Activated CD8-positive, alpha-beta memory T cell treated with anti-CD3 and anti-CD28 coated beads, Interleukin-2, amount 50 U/mL, for 1 hour (primary cell): ENCODE data around the gene SLC12A8.
"Not testable (repeated sequence)": the region's sequence is repeated elsewhere in the genome, so short reads cannot be mapped to it uniquely, and the experiment has no call there.

Experiments used
- DNase-seq: peaks from one replicate; pipeline ENCODE4 v3.0.0-alpha.2; 2020; ENCODE audit errors: extremely low read depth

The SLC12A8 gene

DNA sequence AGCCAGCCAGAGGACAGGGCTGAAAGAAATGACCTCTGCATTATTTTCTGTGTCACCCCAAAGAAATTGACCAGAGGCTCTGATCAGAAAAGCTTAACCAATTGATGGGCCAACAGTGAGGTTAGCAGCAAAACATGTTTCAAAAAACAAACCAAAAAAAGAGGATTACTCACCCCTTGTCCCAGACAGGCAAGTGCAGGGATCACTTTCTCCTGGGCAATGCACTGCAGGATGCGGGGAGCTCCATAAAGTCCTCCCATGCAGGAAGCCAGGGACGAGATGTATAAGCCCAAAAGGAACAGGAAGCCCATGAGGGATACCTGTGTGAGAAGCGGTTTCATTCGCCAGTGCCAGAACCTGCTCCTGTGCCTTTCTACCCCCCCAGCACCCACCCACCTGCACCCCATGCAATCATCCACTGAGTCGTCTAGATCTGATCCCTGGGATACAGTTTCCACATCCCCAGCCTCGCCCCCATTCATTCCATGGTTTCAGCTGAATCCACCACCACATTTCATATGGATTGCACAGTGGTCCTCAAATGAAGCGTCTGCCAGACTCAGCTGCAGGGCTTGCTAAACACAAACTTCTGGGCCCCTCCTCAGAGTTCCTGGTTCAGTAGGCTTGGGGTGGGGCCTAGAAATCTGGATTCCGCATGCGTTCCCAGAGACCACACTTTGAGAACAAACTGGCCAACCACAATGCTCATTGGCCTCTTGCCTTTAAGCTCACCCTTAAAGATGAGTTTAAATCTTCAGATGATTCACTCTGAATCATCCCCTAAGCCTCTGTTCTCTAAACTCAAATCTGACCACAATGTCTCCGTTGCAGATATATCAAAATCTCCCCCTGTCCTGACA lies 102.3 kb downstream of the SLC12A8 start:
- DNase-seq, result no peak

- DNase-seq, result no peak
Observed at GRCh38 chr3:125109536-125109925, 103.0 kb downstream of the SLC12A8 start.

DNA sequence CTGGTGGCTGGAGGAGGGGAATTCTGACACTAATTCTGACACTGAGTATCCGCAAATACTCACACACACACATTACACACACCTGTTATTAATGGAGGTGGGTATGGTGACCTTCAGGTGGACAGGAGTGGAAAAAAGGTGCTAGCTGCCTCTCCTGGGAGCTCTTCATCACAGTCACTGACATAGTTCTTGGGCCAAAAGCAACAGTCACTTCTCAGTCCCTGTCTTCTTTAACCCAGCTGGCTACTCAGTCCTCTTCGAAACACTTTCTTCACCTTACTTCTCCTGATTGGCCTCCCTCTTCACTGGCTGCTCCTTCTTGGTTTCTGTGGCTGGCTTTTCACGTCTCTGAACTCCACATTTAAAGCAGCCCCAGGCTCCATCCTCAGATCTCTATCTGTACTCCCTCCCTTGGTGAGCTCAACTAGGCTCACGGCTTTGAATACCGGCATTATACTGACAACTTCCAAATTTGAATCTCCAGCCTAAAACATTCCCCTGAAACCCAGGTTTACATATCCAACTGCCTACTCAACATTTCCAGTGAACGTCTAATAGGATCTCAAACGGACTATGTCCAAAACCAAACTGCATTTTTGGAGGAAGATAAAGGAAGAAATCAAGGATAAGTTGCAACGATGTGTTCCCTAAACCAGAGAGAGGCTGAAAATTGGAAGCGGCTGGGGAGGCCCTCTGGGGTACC lies 103.6 kb downstream of the SLC12A8 start:
- DNase-seq, result no peak

DNA sequence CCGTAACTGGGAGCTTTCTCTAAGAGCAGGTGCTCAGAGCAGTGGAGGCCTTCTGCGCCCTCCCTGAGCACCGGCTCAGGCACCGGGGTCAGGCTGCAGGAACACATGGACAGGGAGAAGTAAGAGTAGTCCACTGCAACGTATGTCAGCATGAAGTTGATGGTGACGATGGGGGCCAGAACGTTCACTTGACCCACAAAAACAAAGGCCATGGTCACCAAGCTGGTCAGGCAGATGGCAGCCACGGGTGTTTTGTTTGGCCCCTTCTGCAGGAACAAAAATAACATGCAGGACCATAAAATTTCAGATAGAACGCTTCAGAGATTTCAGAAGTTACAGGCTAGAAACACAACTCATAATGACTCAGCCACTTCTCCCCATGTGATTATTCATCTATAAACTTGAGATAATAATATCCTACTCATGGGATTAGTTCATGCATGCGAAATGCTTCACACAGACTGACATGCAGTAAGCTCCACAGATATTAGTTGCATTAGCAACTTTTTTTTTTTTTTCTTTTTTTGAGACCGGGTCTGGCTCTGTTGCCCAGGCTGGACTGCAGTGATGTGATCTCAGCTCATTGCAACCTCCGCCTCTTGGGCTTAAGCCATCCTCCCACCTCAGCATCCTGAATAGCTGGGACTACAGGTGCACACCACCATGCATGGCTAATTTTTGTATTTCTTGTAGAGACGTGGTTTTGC lies 104.5 kb downstream of the SLC12A8 start:
- no peak for DNase-seq

DNA sequence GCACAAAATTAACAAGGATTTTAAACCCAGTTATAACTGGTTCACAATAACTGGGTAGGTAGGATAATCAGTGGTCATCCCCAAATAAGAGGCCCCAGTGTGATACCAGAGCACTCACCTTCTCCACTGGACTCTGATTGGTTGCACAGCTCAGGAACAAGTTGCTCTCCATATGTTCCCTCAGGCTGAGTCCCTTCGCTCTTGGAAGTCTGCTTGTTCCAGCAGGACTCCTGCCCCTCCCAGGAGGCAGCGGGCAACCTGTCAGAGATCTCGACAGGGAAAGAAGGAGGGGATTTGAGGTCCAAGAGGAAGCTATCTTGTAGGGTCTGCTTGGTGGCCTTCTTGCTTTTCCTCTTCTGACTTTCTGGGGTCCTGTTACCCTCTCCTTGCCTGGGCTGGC lies 105.2 kb downstream of the SLC12A8 start:
- no peak for DNase-seq

- DNase-seq, result no peak
Observed at GRCh38 chr3:125105116-125105515, 107.4 kb downstream of the SLC12A8 start.

DNA sequence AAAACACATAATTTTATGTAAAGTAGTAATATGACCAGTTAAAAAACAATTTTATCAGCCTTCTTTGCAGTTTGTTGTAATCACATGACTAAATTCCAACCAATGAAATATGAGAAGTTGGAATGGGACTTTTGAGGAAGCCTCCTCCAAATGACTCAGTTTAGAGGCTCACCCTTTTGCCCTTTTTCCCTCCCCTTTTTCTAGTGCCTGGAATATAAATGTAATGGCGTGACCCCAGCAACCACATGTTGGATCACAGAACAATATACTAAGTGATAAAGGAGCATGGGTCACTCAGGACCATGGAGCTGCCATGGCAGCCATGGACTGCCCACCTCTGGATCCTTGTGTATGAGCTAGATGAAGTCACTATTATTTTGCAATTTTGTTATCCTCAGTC lies 107.9 kb downstream of the SLC12A8 start:
- no peak for DNase-seq

- DNase-seq, result no peak
Observed at GRCh38 chr3:125103406-125103805, 109.1 kb downstream of the SLC12A8 start.

DNA sequence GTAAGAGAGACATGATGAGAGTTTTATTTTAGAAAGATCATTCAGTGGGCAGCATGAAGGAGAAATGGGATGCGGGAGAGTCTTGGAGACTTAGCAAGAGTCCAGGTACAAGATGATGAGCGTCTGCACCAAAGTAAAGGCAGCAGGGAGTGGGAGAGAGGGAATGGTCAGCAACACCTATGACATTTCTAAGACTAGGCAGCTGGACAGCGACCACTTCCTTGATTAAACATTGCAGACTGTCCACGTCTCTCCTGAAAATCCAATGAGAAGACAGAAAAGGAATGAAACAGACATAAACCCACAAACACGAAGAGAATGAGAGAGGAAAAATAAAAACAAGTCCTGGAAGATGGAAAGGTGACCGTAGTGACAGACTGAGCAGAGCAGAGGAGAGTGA lies 110.1 kb downstream of the SLC12A8 start:
- no peak for DNase-seq

DNA sequence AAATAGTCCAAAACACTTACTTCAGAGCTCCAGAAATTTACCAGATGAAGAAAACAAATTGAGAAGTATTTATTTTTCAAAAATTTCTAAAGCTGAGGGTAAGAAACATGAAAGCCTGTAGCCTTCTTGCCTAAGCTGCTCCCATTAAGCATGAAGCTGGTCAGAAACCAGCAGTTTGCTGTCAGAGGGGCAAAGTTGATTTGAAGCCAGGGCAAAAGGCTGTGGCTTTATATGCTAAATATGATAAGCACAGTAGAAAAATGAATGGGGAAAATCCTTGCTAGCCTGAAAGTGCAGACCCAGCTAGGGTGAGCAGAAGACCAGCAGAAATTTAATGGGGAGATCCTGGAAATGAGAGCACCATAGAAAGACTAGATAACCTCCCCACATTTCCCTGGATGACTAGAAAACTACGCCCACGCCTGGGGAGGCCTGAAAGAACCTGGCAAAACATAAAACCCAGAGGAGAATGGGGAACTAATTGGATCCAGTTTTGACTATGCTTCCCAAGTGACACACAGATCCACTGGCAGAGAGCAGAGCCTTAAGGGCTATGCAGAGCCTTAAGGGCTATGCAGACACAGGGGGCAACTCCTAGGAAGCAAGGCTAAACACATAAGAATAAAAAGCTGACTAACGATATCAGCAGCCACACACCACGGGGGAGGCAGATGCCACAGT lies 113.8 kb downstream of the SLC12A8 start:
- DNase-seq, result no peak

- DNase-seq, result no peak
Observed at GRCh38 chr3:125090649-125091048, 121.9 kb downstream of the SLC12A8 start.

DNA sequence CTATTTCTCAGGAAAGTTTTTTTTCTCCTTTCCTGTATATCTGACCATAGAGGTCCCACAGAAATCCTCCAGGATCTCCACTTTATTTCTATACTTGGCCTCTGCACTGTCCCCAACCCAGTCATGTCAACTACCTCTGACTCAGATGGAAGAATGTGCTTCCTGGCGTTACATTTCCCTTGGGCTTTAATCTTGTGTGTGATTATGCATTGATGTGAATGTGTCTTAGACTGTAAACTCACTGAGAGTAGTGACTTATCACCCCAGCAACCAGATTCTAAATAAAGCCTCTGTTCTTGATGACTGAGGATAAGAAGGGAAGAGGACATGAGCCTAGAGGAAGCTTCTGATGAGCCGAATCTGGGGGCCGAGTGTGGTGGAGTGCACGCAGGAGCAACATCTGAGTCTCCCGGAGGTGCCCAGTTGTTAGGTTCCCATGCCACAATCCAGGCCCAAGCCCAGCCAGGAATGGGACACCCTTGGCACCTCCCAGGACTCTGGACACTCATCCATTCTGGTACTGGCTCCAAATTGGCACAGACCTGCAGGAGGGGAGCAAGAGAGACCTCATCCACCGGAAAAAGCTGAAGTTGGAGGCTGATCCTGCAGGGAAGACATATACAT lies 124.7 kb downstream of the SLC12A8 start:
- no peak for DNase-seq

DNA sequence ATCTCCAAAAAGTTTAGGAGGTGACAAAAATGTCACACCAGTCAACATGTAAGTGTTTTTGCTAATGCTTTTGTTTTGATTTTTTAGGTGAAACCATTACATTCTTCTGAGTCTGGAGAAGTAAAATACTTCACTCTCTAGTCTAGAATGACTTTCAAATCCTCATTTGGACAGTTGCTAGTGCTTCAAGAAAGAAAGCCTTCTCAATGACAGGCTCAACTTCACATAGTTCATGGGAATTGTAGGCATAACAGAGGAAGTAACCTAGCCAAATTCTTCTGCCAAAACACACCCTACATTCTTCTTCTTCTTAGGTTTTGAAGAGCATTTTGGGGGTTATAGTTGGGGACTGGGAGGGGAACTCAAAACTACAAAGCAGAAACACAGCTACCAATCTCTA lies 127.4 kb downstream of the SLC12A8 start:
- DNase-seq, result no peak

- no peak for DNase-seq
Observed at GRCh38 chr3:125083776-125084175, 128.8 kb downstream of the SLC12A8 start.

DNA sequence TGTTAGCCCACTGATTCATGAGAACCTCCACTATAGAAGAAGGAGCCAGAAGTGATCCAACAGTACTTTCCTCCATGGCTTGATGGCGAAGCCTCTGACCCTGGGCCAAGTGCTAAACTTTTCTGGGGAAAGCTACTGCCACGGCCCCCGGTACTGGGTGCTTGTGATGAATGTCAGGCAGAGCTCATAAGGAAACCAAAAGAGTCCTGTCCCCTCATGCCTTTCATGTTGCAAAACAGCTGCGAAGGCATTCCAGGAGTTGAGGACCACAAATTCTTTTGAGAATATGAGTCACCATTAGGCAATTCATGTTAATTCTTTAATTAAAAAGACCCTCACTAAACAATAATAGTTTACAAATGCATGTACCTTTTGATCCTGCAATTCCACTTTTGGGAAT lies 130.2 kb downstream of the SLC12A8 start:
- not testable (repeated sequence) for DNase-seq

DNA sequence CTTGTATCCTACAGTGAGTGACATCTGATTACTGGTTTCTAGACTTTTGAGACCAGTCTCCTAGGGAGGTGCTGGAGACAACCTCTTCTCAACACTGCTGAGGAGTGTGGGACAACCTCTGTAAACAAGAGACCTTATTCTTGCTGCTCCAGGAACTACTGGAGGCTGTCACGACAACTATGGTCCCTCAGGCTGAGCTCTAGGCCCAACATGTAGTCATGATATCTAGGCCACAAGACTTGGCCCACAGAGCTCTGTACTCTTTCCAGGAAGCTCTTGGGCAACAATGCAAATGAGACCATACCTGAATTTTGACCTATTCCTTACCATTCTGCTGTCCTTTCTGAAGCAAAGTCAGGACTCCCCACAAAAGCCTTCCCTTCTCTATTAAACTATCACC lies 132.5 kb downstream of the SLC12A8 start:
- DNase-seq, result no peak

- no peak for DNase-seq
Observed at GRCh38 chr3:125079675-125080045, 132.9 kb downstream of the SLC12A8 start.

- no peak for DNase-seq
Observed at GRCh38 chr3:125078951-125079674, 133.4 kb downstream of the SLC12A8 start.

DNA sequence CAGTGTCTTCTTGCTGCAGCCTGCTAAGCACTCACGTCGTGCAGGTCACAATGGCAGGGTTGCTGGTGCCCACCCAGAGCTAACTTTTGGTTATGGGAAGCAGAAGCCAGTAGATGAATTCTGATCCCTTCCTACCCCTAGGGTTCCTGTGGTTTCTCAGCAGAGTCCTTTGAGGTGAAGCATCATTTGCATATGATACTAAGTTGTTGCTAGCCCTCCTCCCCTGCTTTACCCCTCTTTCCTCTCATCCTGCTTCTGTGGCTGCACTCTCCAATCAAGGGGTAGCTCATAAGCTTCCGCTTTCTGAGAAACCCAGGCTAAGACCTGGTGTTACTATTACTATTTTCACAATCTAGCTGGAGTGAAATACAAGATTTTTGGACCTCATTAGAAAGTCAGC lies 134.7 kb downstream of the SLC12A8 start:
- no peak for DNase-seq

- no peak for DNase-seq
Observed at GRCh38 chr3:125076464-125076863, 136.1 kb downstream of the SLC12A8 start.

DNA sequence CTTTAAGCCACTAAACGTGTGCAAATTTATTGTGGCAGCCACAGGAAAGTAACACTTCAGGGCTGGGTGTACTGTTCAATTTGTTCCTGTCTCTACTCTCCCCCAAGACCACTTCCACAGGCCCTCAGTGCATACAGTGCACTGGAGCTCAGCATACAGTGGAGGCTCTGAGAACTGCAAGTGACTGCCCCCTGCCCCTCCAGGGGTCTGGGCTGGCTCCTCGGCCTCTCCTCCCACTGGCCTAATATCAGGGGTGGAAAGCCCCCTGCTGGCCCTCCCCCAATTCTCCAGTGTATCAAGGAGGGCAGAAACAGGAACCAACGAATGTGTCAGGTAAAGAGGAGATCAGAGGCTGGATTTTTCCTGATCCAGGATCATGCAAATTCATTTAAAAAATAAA lies 136.8 kb downstream of the SLC12A8 start:
- DNase-seq, result no peak
